H1 (cell line): ENCODE data around the gene RNF149.
"Not testable (repeated sequence)": the region's sequence is repeated elsewhere in the genome, so short reads cannot be mapped to it uniquely, and the experiment has no call there.

Experiments
- CREB1 ChIP-seq: IDR thresholded peaks from 2 replicates; pipeline ENCODE4 v1.6.1; 2012; ENCODE audit warnings: inconsistent platforms
- JUN ChIP-seq: IDR thresholded peaks from 2 replicates; pipeline ENCODE4 v1.6.1; 2011; ENCODE audit warnings: low read depth, mild to moderate bottlenecking, improper control_type of control experiment, low read length

DNA sequence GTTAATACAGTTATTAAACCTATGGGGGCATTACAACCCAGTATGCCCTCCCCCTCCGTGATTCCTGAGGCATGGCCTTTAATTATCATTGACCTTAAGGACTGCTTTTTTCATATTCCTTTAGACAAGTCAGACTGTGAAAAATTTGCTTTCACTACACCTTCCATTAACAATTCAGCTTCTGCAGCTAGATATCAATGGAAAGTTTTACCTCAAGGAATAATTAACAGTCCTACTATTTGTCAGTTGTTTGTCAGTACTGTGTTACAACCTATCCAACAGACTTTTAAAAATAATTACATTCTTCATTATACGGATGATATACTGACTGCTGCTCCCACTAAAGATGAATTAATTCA, 68.8 kb downstream of the RNF149 start:
- not testable (repeated sequence) for TF ChIP-seq JUN, CREB1
